ENCODE measurements around the gene C16orf89.

Gene C16orf89

DNA sequence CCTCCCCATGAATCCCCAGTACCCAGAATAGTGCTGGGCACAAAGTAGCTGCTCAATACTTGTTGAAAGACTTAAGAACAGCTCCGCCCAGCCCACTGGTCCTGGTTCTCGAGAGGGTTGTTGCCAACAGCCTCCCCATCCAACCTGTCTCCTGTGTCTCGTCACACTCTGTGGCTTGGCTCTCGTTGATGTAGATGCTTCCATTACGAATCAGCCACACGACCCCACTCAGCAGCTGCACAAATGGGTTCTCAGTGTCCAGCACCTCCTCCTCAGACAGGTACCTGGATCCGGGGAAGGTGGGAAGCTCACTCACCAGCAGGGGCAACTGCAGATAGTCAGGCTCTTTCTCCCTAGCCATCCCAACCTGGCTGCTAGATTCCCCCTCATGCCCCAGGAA lies 34.2 kb downstream of the C16orf89 start:
- no peak for DNase-seq

DNA sequence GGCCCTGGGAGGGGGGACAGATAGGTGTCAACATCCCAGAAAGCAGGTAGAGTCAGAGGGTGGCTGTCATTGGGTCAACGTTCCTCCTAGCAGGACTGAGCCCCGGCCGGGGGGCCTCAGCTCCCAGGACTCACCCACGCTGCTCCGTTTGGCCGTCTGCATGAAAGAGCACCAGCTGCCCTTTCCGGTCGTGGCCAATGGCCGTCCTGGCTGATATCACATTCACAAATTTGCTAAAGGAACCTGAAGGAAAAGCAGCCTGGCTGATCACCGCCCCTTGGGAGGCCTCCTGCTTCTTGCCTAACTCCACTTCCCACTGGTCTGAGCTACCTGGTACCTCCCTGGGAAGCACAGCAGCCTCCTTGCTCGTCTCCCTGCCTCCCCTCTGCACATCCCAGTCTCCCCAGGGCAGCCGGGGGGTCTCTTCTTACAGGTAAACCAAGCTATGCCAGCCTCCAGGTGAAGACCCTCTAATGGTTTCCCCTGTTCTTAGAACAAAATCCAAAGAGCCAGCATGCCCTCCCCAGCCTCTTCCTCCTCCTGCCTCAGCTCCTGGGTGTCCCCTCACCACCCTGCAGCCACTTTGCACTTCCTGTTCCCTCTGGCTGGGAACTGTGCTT lies 35.4 kb downstream of the C16orf89 start:
- no peak for DNase-seq

DNA sequence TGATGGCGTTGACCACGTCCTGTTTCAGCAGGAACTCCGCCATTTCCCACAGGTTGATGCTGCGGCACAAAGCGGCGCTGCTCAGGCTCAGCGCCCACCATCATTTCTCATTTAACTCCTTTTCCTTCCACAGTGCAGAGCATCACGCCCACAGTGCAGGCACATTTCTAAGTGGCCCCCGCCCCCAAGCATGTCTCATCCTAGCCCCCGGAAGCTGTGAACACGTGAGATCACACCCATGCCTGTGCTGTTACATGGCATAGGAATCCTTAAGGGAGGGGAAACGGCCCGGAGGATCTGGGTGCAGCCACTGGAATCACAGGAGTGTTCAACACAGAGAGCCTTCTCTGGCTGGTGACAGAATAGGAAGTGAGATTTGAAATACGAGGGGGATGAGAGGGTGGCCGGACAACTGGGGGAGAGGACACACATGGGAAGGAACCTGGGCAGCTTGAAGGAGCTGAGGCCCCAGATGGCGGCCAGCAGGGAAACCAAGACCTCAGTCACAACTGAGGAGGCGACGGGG lies 36.7 kb downstream of the C16orf89 start:
- peak in 23 of 56 donors; percentile 16 to 79 (median 42) for DNase-seq

DNA sequence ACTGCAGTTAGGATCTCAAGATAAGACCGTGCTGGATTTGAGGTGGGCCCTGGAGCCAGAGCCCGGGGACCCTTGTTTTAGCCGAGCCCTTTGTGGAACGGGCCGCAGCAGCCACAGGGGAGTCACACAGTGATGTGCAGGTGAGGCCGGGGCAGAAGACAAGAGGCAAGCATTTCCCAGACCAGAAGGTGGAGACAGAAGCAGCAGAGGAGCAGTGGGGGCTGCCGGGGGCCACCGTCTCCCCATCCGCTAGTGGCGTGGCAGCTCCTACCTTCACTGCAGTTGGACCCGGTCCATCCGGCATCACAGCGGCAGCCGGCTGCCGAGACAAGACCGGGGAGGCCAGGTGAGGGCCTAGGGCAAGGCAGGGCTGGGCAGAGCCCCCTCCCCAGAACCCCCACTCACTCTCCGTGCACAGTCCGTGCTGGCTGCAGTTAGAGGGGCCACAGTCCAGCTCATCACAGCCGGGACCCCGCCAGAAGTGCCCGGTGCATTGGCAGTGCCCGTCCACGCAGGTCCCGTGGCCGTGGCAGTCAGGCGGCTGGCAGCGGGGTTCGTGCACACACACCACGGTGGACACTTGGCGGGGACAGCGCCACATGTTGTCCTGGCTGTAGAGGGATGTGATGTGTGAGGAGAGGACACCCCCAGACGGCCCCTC lies 38.1 kb downstream of the C16orf89 start:
- DNase-seq = no peak

DNA sequence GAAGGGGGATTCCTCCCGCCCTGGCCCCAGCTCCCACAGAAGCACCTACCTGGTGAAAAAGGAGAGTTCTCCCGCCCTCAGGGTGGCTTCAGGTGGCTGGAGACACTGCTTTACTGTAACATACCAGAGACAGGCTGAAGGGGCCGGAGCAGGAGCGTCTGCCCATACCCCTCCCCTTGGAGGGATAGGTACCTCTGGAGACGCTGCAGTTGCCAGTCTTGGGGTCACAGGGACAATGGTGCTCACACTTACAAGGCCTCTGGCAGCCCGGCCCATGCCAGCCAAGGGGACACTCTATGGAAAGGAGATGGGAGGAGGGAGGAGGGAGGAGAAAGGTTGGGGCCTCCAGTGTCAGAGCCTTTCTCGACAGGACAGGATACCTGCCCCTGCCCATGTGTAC lies 38.7 kb downstream of the C16orf89 start:
- DNase-seq = no peak

DNA sequence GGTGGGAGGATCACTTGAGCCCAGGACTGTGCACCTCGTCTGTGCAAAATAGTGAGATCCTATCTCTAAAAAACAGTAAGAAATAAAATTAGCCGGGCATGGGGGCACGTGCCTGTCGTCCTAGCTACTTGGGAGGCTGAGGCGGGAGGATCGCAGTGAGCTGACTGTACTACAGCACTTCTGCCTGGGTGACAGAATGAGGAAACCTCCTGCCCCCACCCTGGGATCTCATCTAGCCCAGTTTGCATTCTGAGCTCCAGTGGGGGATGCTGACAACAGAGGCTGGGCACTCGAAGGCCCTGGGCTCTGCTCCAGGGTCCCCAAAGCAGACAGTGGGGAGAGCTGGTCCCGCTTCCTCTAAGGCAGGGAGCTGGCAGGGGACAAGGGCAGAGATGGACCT lies 39.1 kb downstream of the C16orf89 start:
- DNase-seq = no peak

DNA sequence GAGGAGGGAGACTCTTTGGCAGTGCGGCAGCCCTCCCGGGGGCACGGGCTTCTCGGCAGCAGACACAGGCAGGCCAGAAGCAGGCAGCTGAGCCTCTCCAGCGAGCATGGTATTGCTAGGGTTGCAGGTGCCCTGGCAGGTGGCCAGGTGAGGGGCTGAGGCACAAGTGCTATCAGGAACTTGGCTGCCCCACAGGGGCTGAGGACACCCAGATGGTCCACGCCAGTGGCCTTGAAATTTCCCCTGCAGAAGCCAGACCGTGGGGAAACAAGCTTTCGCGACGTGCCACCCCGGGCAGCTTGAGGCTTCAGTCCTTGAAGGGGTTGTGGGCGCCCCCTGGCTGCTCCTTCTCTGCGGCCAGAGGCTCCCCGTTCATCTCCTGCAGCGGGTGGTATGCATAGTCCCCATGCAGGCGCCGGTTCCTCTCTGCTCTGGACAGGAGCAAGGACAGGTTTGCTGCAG lies 40.6 kb downstream of the C16orf89 start:
- DNase-seq = peak in 51 of 56 donors; percentile 16 to 86 (median 53)

DNA sequence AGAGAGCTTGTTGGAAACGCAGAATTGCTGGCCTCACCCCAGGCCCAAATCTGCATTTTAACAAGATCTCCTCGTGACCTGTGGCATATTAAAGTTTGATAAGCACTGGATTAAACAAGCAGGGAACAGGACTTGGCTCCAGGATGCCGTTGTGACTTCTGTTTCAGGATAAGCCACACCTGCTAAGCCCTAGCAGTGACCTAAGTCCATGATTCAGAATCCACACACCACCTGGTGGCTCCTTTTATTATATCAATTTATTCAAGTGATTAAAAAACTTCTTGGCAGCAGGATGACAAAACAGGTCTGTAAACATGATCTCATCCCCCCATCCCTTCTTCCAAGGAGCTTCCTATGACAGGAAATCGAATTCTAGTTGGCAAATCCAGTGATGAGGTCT lies 41.1 kb downstream of the C16orf89 start:
- no peak for DNase-seq

DNA sequence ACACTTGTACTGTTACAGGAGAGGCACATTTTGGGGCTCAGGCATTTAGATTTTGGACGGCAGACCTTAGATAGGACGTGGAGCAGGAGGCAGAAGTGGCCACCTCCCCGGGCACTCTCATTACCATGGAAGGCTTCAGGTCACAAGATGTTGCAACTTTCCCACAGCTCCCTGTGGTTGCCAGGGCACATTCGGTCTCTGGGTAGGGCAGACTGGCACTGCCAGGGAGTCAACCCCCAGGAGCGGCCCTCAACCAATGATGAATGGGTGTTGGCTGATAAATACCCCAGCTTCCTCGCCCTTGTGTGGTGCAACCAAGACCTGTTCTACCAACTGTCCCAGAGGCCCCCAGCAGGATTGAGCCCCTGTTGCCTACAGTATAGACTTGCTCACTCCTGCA lies 43.2 kb downstream of the C16orf89 start:
- no peak for DNase-seq

DNA sequence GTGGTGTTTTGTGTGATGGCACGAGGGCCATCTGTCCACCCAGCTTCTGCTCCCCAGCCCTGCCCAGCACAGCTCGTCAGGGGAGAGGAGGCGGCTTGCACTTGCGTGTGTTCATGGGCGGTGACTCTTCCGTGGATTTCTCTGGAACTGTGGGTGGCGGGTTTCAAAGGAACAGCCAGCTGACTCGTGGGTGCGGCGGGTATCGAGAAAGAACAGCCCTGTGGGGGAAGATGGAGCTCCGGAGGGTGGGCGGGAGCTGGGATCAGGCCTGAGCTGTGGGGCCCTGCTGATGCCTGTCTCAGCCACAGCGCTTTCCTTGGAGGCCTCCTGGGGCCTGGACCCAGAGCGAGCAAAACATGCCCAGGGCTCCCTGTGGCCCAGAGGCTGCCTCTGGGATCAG lies 45.2 kb downstream of the C16orf89 start:
- DNase-seq = peak in 37 of 56 donors; percentile 14 to 81 (median 47)

DNA sequence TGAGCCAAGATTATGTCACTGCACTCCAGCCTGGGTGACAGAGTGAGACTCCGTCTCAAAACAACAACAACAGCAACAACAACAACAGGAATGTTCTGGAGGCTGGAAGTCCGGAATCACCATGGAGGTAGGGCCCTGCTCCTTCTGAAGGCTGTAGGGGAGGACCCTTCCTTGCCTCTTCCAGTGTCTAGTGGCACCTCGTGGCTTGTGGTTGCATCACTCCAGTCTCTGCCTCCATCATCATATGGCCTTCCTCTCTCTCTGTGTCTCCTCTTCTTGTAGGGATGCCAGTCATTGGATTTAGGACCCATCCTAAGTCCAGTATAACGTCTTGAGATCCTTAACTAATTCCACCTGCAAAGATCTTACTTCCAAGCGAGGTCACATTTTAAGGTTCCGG lies 46.0 kb downstream of the C16orf89 start:
- DNase-seq = no peak

DNA sequence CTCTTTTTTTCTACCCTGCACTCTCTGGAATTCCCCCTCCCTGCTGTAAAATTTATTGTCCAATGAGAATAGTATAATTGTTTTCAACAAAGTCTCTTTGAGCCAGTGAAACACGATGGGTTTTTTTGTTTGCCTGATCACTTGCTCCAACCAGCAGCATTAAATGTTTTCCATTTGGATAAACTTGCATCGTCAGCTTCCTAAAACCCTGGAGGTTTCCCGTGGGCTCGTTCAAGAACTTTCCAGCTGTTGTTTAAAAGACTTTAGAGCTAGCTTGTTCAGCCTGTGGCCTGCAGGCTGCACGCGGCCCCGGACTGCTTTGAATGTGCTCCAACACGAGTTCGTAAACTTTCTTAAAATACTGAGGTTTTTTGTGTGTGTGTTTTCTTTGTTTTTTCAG lies 47.0 kb downstream of the C16orf89 start:
- DNase-seq = peak in 11 of 56 donors; percentile 10 to 36 (median 23)

DNA sequence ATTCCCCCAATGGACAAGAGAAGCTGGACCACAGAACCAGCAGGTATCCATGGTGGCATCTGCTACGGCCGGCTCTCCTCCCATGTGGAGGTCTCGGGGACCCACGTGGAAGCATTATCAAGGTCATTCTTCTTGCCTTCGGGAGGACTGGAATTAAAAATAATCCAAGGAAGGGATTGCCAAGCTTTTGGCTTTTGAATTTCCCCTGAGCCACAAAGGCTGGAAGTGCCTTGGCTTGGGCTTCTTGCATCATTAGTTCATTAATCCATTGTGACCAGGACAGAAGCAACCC lies 48.1 kb downstream of the C16orf89 start:
- DNase-seq = no peak

DNA sequence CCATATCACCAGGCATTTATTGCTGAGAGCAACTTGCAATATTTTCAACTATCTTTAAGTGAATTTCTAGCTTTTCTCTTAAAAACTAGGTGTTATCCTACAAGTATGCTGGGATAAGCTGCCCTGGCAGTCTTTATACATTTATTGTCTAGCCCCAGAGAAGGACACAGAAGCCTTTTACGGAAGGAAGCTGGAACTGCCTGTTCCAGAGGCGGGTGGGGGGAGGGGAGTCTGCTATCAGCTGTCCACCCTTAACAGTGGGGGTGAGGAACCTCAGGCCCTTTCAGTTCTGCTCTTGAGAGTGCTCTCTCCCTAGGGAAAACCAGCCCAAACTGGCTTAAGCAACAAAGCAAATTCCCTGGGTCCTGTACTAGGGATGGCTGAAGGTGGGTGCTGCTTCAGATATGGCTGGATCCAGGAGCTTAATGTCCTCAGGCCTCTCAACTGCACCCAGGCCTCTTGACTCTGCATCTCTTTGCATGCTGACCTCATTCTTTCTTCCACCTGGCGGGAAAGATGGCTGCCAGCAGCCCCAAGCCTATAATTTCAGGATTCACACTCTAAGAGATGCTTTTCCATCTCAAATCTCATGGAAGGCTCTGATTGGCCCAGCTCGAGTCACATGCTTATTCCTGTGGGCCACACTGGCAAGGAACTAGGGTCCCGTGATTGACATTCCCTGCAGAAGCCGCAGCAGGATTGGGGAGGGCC lies 48.6 kb downstream of the C16orf89 start:
- peak in 13 of 56 donors; percentile 9 to 51 (median 23) for DNase-seq

DNA sequence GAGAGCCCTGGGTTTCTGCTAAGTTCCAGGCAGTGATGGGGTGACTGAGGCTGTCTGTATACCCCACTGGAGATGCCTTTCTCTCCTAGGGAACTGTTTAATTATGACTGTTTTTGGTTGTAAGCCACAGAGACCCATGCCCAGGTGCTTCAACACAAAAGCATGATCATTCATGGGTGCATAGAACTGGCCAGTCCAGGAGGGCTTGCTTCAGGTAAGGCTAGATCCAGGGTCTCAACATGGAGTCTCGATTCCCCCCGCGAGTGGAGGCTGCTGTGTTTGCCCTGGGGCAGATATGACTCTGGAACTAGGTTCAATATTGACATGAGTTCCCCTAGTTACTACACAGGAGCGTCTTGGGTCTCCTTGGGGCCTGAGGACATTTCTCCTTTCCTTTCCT lies 49.9 kb downstream of the C16orf89 start:
- no peak for DNase-seq

DNA sequence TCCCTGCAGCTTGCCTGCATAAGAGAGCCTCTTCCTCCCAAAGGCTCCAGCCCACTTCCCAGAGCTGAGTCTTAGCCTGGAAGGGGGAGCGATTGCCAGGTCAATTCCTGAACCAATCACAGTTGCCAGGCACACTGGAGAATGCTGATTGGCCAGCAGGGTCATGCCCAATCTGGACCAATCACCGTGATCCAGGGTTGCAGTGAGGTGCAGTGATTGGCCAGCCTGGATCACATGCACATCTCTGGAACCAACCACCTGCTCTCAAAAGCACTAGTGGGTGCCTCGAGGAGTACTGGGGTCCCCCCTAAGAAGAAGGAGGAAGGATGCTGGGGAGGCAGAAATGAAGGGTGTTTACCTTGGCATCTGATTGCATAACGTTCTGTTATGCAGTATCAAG lies 50.4 kb downstream of the C16orf89 start:
- DNase-seq = peak in 1 of 56 donors; percentile 17

DNA sequence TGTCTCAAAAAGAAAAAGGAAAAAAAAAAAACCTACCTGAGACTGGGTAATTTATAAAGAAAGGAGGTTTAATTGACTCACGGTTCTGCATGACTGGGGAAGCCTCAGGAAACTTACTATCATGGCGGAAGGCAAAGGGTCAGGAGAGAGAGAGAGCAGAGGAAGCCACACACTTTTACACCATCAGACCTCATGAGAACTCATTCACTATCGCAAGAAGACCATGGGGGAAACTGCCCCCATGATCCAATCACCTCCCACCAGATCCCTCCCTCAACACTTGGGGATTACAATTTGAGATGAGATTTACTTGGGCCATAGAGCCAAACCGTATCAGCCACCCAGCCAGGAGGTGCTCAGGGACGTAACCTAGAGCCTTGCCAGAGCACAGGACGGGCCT lies 52.9 kb downstream of the C16orf89 start:
- DNase-seq = no peak

DNA sequence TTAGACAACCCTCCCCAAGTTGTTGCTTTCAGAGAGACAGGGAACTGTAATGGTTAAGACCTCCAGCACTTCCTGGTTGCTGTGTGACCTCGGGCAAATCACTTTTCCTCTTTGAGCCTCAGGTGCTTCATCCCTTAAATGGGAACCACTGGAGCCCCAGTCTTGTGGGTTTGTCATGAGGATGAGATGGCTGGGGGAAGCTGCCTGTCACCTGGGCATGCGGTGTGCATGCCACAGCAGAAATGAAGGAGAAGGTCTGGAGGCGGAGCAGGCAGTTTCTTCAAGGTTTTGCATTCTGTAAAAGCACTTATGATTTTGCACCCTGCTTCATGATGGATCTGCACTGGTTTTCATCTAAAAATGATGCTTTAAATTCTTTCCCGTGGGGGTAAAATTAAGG lies 54.1 kb downstream of the C16orf89 start:
- no peak for DNase-seq

DNA sequence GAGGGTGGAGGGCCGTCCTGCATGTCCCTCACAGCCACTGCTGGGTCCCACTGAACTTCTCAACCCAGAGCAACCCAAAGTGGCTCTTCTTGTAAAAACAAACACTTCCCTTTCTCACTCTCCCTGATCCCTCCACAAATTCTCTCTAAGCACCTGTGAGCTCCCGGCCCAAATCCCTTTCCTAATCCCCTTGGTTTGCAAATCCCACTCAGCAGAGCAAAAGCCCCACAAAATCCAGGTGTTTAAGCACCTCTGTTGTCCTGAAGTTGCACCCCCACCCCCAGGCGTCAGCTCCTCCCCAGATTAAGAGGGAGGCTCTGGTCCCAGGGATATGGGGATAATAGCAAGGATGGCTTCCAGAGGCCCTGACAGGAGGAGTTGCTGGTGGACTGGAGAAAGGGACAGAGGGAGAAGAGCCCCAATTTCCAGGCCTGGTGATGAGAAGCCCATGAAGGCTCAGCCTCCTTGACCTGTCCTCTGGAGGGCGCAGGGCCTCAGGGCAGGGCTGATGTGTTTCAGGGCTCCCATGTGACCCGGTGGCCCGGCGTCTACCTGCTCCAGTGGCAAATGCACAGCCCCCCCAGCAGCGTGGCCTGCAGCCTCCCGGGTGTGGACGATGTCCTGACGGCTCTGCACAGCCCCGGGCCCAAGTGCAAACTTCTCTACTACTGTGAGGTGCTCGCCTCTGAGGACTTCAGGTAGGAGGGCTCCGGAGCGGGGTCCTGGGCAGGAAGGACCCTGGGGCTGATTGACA lies 55.0 kb downstream of the C16orf89 start:
- DNase-seq = no peak

DNA sequence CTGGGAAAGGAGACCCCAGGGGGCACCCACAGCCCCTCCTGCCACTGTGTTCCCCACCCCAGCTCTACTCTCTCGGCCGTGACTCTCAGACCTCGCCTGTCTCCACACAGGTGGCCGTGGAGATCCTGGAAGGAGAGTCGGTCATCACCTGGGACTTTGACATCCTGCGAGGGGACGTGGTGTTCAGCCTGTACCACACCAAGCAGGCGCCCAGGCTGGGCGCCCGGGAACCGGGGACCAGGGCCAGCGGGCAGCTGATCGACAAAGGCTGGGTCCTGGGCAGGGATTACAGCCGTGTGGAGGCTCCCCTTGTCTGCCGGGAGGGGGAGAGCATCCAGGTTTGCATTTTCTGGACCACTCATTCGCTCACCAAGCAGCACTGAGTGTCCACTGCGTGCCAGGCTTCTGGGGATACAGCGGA lies 57.4 kb downstream of the C16orf89 start:
- DNase-seq = no peak

DNA sequence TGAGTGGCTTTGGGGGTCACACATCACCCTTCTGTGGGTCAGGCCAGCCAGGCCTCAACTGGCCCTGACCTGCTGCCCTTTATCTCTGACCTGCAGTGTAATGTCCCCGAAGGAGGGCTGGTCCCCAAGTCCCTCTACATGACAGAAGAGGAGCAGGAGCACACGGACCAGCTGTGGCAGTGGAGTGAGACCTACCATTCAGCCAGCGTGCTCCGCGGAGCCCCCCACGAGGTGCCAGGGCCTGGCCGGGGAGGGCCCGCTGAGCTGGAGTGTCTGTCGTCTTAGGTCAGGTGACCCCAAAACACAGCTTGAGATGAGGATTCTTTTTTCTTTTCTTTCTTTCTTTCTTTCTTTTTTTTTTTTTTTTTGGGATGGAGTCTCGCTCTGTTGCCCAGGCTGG lies 58.5 kb downstream of the C16orf89 start:
- no peak for DNase-seq

Data from amygdala (tissue), 56 donors.